SU-DHL-6 (cell line): ENCODE data around the gene ATP5F1E.

Experiments
- H2AFZ ChIP-seq: fragments of 200-600 bp; sonication (generic); 2 replicates; pipeline ENCODE4 v1.6.1; 2014; ENCODE audit warnings: low read depth, mild to moderate bottlenecking, moderate library complexity, mixed read lengths, antibody characterized with exemption, low read length; ENCODE audit not compliant: severe bottlenecking
- H3F3A ChIP-seq: fragments of 200-600 bp; shearing (Covaris generic); 2 replicates; pipeline ENCODE4 v1.6.0; 2016; ENCODE audit warnings: antibody characterized with exemption, mild to moderate bottlenecking; ENCODE audit not compliant: insufficient read depth
- H3K27ac ChIP-seq: fragments of 200-600 bp; sonication (generic); 2 replicates; pipeline ENCODE4 v1.5.1; 2016; ENCODE audit warnings: low read depth, mild to moderate bottlenecking, low read length, moderate library complexity, mixed read lengths
- H3K27me3 ChIP-seq: fragments of 200-600 bp; sonication (generic), shearing (Covaris generic); 2 replicates; pipeline ENCODE4 v1.6.0; 2014; ENCODE audit warnings: mild to moderate bottlenecking, low read length
- H3K36me3 ChIP-seq: fragments of 200-600 bp; sonication (generic); 2 replicates; pipeline ENCODE4 v1.6.1; 2014; ENCODE audit warnings: mild to moderate bottlenecking, low read length, mixed read lengths
- H3K4me2 ChIP-seq: fragments of 300-600, 200-600 bp; shearing (Covaris generic), sonication (generic); 2 replicates; pipeline ENCODE4 v1.6.0; 2014; ENCODE audit warnings: low read length, low read depth, mild to moderate bottlenecking; ENCODE audit not compliant: poor library complexity, severe bottlenecking
- H3K4me3 ChIP-seq: fragments of 200-600 bp; sonication (generic); 2 replicates; pipeline ENCODE4 v1.5.1; 2014; ENCODE audit warnings: antibody characterized with exemption, low read length, mild to moderate bottlenecking, mixed read lengths; ENCODE audit not compliant: insufficient read depth, poor library complexity, severe bottlenecking
- H3K79me2 ChIP-seq: fragments of 200-600 bp; sonication (generic); 2 replicates; pipeline ENCODE4 v1.6.1; 2014; ENCODE audit warnings: mild to moderate bottlenecking, low read length, moderate library complexity; ENCODE audit not compliant: insufficient read depth
- H3K9ac ChIP-seq: fragments of 200-600 bp; sonication (generic); 2 replicates; pipeline ENCODE4 v1.7.0; 2014; ENCODE audit warnings: mild to moderate bottlenecking, low read length
- H3K9me2 ChIP-seq: fragments of 200-600 bp; sonication (generic); replicated peaks from 2 replicates; pipeline ENCODE4 v1.6.1; 2014; ENCODE audit warnings: low read length; ENCODE audit not compliant: insufficient read depth
- H3K9me3 ChIP-seq: fragments of 200-600 bp; sonication (generic); 2 replicates; pipeline ENCODE4 v1.6.1; 2014; ENCODE audit warnings: low read length, mixed read lengths; ENCODE audit not compliant: insufficient read depth
- H4K20me1 ChIP-seq: fragments of 200-600 bp; sonication (generic); 2 replicates; pipeline ENCODE4 v1.6.1; 2014; ENCODE audit warnings: low read depth, mild to moderate bottlenecking, antibody characterized with exemption, low read length, moderate library complexity, mixed read lengths
- EZH2phosphoT487 ChIP-seq: fragments of 200-600 bp; sonication (generic), shearing (Covaris generic); conservative IDR thresholded peaks from 2 replicates; pipeline ENCODE4 v1.6.1; 2018; ENCODE audit warnings: mild to moderate bottlenecking, antibody characterized with exemption, low read length, moderate library complexity, mixed read lengths
- TF ChIP-seq, protein P1 (sequence below): fragments of 200-600 bp; sonication (generic); IDR thresholded peaks from one replicate; pipeline ENCODE4 v1.5.1; 2017; ENCODE audit warnings: antibody characterized with exemption, mild to moderate bottlenecking, low read length, moderate library complexity; ENCODE audit not compliant: insufficient read depth, poor library complexity, severe bottlenecking

The ATP5F1E gene

DNA sequence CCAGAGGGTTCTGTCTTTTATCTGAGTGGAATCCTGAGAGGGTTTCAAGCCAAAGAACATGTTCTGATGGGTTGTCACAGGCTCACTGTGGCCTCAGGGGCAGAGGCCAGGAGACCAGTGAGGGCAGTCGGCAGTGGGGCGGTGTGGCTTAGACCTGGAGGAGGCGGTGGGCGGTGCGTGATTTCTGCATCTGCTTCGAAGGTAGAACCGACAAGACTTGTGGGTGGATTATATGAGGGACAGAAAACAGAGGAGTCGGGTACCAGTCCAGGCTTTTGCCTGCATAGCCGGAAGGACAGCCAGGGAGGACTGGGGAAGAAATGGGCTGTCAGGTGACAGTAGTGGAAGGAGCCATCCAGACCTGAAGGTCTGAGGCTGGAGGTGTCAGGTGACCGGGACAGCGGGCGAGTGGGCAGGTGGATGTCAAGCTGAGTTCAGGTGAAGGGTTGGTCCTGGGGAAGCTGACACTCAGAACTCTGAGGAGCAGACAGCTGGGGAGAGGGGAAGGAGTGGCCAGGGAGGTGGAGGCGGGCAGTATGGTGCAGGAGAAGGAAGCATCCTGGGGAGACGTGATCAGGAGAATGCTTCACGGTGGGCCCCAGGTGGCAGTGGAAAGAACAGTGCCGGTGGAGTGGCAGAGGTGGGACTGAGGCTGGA is 28.2 kb downstream of the ATP5F1E start:
- no peaks in the 10 kb centered on the region for H3K9me3 ChIP-seq
- no peaks in the 10 kb centered on the region for H3K27me3 ChIP-seq
- TF ChIP-seq, protein P1, sequence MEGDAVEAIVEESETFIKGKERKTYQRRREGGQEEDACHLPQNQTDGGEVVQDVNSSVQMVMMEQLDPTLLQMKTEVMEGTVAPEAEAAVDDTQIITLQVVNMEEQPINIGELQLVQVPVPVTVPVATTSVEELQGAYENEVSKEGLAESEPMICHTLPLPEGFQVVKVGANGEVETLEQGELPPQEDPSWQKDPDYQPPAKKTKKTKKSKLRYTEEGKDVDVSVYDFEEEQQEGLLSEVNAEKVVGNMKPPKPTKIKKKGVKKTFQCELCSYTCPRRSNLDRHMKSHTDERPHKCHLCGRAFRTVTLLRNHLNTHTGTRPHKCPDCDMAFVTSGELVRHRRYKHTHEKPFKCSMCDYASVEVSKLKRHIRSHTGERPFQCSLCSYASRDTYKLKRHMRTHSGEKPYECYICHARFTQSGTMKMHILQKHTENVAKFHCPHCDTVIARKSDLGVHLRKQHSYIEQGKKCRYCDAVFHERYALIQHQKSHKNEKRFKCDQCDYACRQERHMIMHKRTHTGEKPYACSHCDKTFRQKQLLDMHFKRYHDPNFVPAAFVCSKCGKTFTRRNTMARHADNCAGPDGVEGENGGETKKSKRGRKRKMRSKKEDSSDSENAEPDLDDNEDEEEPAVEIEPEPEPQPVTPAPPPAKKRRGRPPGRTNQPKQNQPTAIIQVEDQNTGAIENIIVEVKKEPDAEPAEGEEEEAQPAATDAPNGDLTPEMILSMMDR: no peak
- TF ChIP-seq EZH2phosphoT487: no peak
- H3K36me3 ChIP-seq: no peaks in the 10 kb centered on the region
- peak overlapping the region; percentile 91 for H3K9ac ChIP-seq
- no peak overlapping the region for H2AFZ ChIP-seq
- peak overlapping the region; percentile 86 for H3K4me2 ChIP-seq
- 0 out of 2 replicates have a peak, but pooled peaks cover 3% of the 10 kb centered on the region for H4K20me1 ChIP-seq
- H3K79me2 ChIP-seq: peaks cover 32% of the 10 kb centered on the region
- peak overlapping the region; percentile 86 for H3K27ac ChIP-seq
- peak overlapping the region; percentile 74 for H3K4me3 ChIP-seq
- H3F3A ChIP-seq: peaks cover 12% of the 10 kb centered on the region
- no peaks in the 10 kb centered on the region for H3K9me2 ChIP-seq

DNA sequence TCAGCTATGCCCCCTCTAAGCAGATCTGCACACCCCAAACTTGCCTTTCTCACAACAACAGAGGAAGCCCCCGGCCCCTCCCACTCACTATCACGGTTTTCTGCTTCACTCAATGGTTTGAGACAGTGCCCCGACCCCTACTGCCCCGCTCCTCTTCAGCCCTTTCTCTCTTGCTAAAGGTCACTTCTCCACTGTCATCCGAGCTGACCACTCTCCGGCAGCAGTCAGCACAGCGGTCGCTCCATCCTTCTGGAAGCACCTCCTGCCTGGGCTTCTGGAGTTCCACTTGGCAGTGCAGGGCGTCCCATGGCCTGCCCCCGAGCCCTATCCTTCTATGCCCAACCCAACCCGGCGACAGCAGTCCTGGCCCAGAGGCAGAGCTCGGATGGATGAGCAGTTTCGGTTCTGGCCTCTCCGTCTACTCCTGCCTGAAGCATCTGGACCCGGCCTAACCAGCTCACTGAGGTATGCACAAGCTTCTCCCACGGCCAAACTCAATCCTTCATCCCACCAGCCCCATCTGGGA is 29.2 kb downstream of the ATP5F1E start:
- H3K9me2 ChIP-seq: no peaks in the 10 kb centered on the region
- H3K4me3 ChIP-seq: no peak overlapping the region
- no peaks in the 10 kb centered on the region for H3K9me3 ChIP-seq
- H4K20me1 ChIP-seq: 0 out of 2 replicates have a peak, but pooled peaks cover 3% of the 10 kb centered on the region
- no peak overlapping the region for H2AFZ ChIP-seq
- H3K27me3 ChIP-seq: no peaks in the 10 kb centered on the region
- no peak overlapping the region for H3K27ac ChIP-seq
- peaks cover 32% of the 10 kb centered on the region for H3K79me2 ChIP-seq
- H3K9ac ChIP-seq: no peak overlapping the region
- no peak overlapping the region for H3K4me2 ChIP-seq
- no peaks in the 10 kb centered on the region for H3K36me3 ChIP-seq
- peaks cover 5% of the 10 kb centered on the region for H3F3A ChIP-seq
- TF ChIP-seq, protein P1: no peak
- no peak for TF ChIP-seq EZH2phosphoT487

DNA sequence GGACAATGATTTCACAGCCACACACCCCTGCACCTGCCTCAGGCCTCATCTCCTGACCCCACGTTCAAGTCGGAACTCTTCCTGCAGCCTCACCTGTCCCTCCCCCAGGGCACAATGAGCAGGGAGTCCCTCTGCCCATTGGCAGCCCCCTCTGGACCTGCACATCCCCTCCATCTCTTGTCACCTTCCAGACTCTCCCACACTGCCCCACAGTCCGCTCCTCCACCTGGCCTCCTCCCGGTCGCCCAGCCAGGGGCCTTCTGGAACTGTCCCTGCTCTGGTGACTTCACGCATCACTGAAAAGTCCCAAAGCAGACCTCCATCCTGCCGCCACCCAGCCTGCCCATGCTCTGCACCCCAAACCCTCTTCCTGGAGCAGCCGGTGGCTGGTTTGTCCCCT is 29.7 kb downstream of the ATP5F1E start:
- Histone ChIP-seq H3K9ac (no peak overlapping the region), H3K9me2 (no peaks in the 10 kb centered on the region), H3K79me2 (peaks cover 32% of the 10 kb centered on the region), H3K27me3 (no peaks in the 10 kb centered on the region), H3K27ac (no peak overlapping the region), H3F3A (peaks cover 3% of the 10 kb centered on the region; the same call in 1 of the 2 replicates), H2AFZ (no peak overlapping the region), H3K36me3 (peaks cover 2% of the 10 kb centered on the region; the same call in 1 of the 2 replicates), H3K4me3 (no peak overlapping the region), H4K20me1 (0 out of 2 replicates have a peak, but pooled peaks cover 3% of the 10 kb centered on the region), H3K9me3 (no peaks in the 10 kb centered on the region), H3K4me2 (no peak overlapping the region)
- TF ChIP-seq, protein P1: no peak
- no peak for TF ChIP-seq EZH2phosphoT487
